RWPE1 (cell line): ENCODE results near the gene FGF14.

Source experiments
- CTCF ChIA-PET: fragments of 350-600 bp; sonication (Branson Sonifier 250); formaldehyde crosslinking; extraction: SDS; loops from one replicate; lab custom pipeline; 2021; lab: Yijun Ruan, JAX
- POLR2A ChIA-PET: fragments of 400-600 bp; formaldehyde crosslinking; extraction: SDS; loops from one replicate; lab custom pipeline; 2020; ENCODE audit warnings: antibody characterized with exemption; ENCODE audit not compliant: low non-redundant PET; lab: Yijun Ruan, JAX
- DNase-seq: peaks from one replicate; pipeline ENCODE4 v3.0.0; 2012; ENCODE audit warnings: low spot score
- H3K27ac ChIP-seq: fragments of 450-650 bp; 2 replicates; pipeline ENCODE4 v1.5.1; 2017
- TF ChIP-seq, protein P1 (sequence below): fragments of 450-650 bp; conservative IDR thresholded peaks from 2 replicates; pipeline ENCODE4 v1.5.1; 2017; ENCODE audit warnings: low read depth, mild to moderate bottlenecking

The FGF14 gene

GRCh38 chr13:101967216-101967615 lies 434.6 kb downstream of the FGF14 start:
- TF ChIP-seq, protein P1, sequence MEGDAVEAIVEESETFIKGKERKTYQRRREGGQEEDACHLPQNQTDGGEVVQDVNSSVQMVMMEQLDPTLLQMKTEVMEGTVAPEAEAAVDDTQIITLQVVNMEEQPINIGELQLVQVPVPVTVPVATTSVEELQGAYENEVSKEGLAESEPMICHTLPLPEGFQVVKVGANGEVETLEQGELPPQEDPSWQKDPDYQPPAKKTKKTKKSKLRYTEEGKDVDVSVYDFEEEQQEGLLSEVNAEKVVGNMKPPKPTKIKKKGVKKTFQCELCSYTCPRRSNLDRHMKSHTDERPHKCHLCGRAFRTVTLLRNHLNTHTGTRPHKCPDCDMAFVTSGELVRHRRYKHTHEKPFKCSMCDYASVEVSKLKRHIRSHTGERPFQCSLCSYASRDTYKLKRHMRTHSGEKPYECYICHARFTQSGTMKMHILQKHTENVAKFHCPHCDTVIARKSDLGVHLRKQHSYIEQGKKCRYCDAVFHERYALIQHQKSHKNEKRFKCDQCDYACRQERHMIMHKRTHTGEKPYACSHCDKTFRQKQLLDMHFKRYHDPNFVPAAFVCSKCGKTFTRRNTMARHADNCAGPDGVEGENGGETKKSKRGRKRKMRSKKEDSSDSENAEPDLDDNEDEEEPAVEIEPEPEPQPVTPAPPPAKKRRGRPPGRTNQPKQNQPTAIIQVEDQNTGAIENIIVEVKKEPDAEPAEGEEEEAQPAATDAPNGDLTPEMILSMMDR, result no peak
- no peak overlapping the region for H3K27ac ChIP-seq
- DNase-seq, result no peak
- ChIA-PET CTCF (no interaction called here), POLR2A (no interaction called here)

DNA sequence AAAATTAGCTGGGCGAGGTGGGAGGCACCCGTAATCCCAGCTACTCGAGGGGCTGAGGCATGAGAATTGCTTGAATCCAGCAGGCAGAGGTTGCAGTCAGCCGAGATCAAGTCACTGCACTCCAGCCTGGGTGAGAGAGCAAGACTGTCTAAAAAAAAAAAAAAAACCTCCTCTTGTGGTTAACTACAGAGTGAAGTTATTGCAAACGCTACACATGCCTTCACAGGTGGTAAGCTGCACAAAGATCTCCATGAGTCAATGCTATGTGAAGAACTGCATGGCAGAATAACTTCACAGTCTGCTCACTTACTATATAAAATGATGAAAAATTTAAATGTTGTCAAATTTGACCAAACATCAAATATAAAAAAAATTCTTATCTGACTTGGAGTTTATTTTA lies 436.8 kb downstream of the FGF14 start:
- no peak overlapping the region for H3K27ac ChIP-seq
- ChIA-PET CTCF (interaction anchor here (0.6 kb wide), 1 partner anchor 345 kb away, joined by 3 read pairs; no protein-coding TSS in a partner anchor), POLR2A (no interaction called here)
- TF ChIP-seq, protein P1, result no peak
- no peak for DNase-seq

- CTCF ChIA-PET, result no interaction called here
- TF ChIP-seq, protein P1, result no peak
- no peak for DNase-seq
- H3K27ac ChIP-seq, result no peak overlapping the region
- POLR2A ChIA-PET, result no interaction called here
Observed at GRCh38 chr13:101959016-101959415, 442.8 kb downstream of the FGF14 start.

DNA sequence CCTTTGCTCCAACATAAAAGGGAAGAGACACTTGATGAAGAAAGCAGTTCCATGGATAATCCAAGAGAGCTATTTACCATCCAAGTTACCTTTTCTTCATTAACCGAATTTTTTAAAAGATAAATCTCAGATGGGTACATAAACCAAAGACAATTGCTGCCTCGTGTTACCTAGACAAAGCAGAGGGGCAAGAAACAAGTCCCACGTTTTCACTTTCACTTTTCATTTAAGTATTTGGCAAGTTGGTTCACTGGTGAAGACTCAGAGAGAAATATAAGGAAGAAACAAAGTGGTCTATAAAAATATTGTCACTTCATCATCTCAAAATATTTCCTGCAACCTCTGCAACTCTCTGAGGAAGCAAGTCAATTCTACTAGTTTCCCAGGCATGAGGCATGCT lies 446.1 kb downstream of the FGF14 start:
- TF ChIP-seq, protein P1, result no peak
- POLR2A ChIA-PET, result no interaction called here
- DNase-seq, result no peak
- CTCF ChIA-PET, result no interaction called here
- no peak overlapping the region for H3K27ac ChIP-seq

- ChIA-PET POLR2A (no interaction called here), CTCF (no interaction called here)
- no peak overlapping the region for H3K27ac ChIP-seq
- no peak for DNase-seq
- TF ChIP-seq, protein P1, result no peak
Observed at GRCh38 chr13:101951114-101951513, 450.7 kb downstream of the FGF14 start.

DNA sequence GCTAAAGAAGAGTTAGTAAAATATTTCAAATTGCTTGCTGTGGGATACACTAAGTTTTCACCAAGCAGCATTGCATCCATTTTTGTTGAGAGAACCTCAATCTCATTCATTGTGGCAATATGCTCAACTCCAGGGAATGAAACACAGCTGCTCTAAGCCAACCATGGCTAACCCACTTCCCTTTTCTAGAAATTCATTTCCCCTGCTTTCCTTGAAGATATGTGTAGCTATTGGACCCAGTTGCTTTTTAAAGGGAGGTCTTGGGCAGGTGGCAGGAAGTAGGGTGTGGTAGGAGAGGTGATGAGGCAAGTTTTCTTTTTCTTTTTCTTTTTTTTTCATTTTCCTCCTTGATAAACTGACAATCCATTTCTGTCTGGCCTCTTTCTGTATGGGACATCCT lies 452.2 kb downstream of the FGF14 start:
- H3K27ac ChIP-seq, result no peak overlapping the region
- CTCF ChIA-PET, result interaction anchor here (0.6 kb wide), 1 partner anchor 844 kb away, joined by 5 read pairs; no protein-coding TSS in a partner anchor
- POLR2A ChIA-PET, result no interaction called here
- DNase-seq, result no peak
- TF ChIP-seq, protein P1, result no peak
